Measurements from ENCODE around the gene TTC33.
"Not testable (repeated sequence)": the region's sequence is repeated elsewhere in the genome, so short reads cannot be mapped to it uniquely, and the experiment has no call there.

The TTC33 gene

GRCh38 chr5:40603378-40603777 is 152.4 kb downstream of the TTC33 start:
- DNase-seq: no peak

- DNase-seq: no peak
Measured at GRCh38 chr5:40601198-40601868, 154.4 kb downstream of the TTC33 start.

GRCh38 chr5:40600383-40600782 is 155.4 kb downstream of the TTC33 start:
- DNase-seq: no peak

- no peak for DNase-seq
Measured at GRCh38 chr5:40599676-40600075, 156.1 kb downstream of the TTC33 start.

GRCh38 chr5:40594811-40595210 is 160.9 kb downstream of the TTC33 start:
- no peak for DNase-seq

- not testable (repeated sequence) for DNase-seq
Measured at GRCh38 chr5:40591727-40592396, 163.9 kb downstream of the TTC33 start.

GRCh38 chr5:40587376-40587775 is 168.4 kb downstream of the TTC33 start:
- no peak for DNase-seq

- no peak for DNase-seq
Measured at GRCh38 chr5:40585537-40586267, 170.1 kb downstream of the TTC33 start.

GRCh38 chr5:40584054-40584453 is 171.7 kb downstream of the TTC33 start:
- no peak for DNase-seq

GRCh38 chr5:40578501-40579451 is 177.0 kb downstream of the TTC33 start:
- no peak for DNase-seq

GRCh38 chr5:40577718-40578117 is 178.0 kb downstream of the TTC33 start:
- no peak for DNase-seq

- DNase-seq: no peak
Measured at GRCh38 chr5:40575921-40576320, 179.8 kb downstream of the TTC33 start.

- DNase-seq: no peak
Measured at GRCh38 chr5:40575411-40575810, 180.3 kb downstream of the TTC33 start.

GRCh38 chr5:40572937-40573336 is 182.8 kb downstream of the TTC33 start:
- DNase-seq: no peak

- DNase-seq: no peak
Measured at GRCh38 chr5:40572391-40572790, 183.4 kb downstream of the TTC33 start.

GRCh38 chr5:40571729-40572128 is 184.0 kb downstream of the TTC33 start:
- DNase-seq: no peak

- no peak for DNase-seq
Measured at GRCh38 chr5:40570408-40571129, 185.2 kb downstream of the TTC33 start.

- DNase-seq: no peak
Measured at GRCh38 chr5:40569546-40570270, 186.1 kb downstream of the TTC33 start.

- no peak for DNase-seq
Measured at GRCh38 chr5:40568548-40568947, 187.2 kb downstream of the TTC33 start.

- DNase-seq: not testable (repeated sequence)
Measured at GRCh38 chr5:40563173-40563572, 192.6 kb downstream of the TTC33 start.

- no peak for DNase-seq
Measured at GRCh38 chr5:40560474-40561110, 195.2 kb downstream of the TTC33 start.

Data from NCI-H1417 treated with DMSO at 0.1 percent for 48 hours (cell line).